Neutrophil (primary cell): ENCODE data around the gene CHRNB1.

ENCODE experiments used
- H3K27ac ChIP-seq: fragments of 200-600 bp; sonication (generic); 2 replicates; pipeline ENCODE4 v1.5.1; 2016; ENCODE audit warnings: mild to moderate bottlenecking, moderate library complexity
- H3K27me3 ChIP-seq: fragments of 200-600 bp; sonication (generic); 2 replicates; pipeline ENCODE4 v1.6.0; 2016; ENCODE audit warnings: mild to moderate bottlenecking
- H3K36me3 ChIP-seq: fragments of 200-600 bp; sonication (generic); 2 replicates; pipeline ENCODE4 v1.5.1; 2017
- H3K4me1 ChIP-seq, 2 experiments: fragments of 200-600 bp in 1 of 2; sonication (generic) in 1 of 2; 1 replicate in 1 of 2; 2 replicates in 1 of 2; pipeline versions ENCODE4 v1.5.1 to v1.6.1; 2013 to 2016; ENCODE audit warnings: low read depth in 1 of 2, low read length in 1 of 2, mild to moderate bottlenecking in 1 of 2, moderate library complexity in 1 of 2; ENCODE audit not compliant: control insufficient read depth in 1 of 2, insufficient read depth in 1 of 2
- H3K4me3 ChIP-seq, 2 experiments: fragments of 200-600 bp in 1 of 2; sonication (generic) in 1 of 2; 1 replicate in 1 of 2; 2 replicates in 1 of 2; pipeline ENCODE4 v1.5.1; 2013 to 2016; ENCODE audit warnings: low read depth in 1 of 2, low read length in 1 of 2, mild to moderate bottlenecking in 1 of 2, moderate library complexity in 1 of 2
- H3K9me3 ChIP-seq: fragments of 200-600 bp; sonication (generic); 2 replicates; pipeline ENCODE4 v1.5.1; 2016
- CTCF ChIP-seq: fragments of 200-600 bp; sonication (generic); IDR thresholded peaks from 2 replicates; pipeline ENCODE4 v1.5.1; 2016; ENCODE audit warnings: antibody characterized with exemption

The CHRNB1 gene

GRCh38 chr17:7493941-7494340 lies 49.1 kb downstream of the CHRNB1 start:
- Histone ChIP-seq H3K27me3 (no peaks in the 10 kb centered on the region), H3K4me3 (no peak overlapping the region), H3K9me3 (no peaks in the 10 kb centered on the region), H3K36me3 (peaks cover 38% of the 10 kb centered on the region), H3K4me1 (peaks cover 0 to 5% of the 10 kb centered on the region in 2 experiments), H3K27ac (no peak overlapping the region)
- no peak for TF ChIP-seq CTCF

GRCh38 chr17:7495906-7496434 lies 51.1 kb downstream of the CHRNB1 start:
- Histone ChIP-seq H3K4me3 (no peak overlapping the region), H3K9me3 (no peaks in the 10 kb centered on the region), H3K4me1 (no peaks in the 10 kb centered on the region), H3K27me3 (no peaks in the 10 kb centered on the region), H3K36me3 (peaks cover 59% of the 10 kb centered on the region), H3K27ac (no peak overlapping the region)
- no peak for TF ChIP-seq CTCF

- Histone ChIP-seq H3K36me3 (peaks cover 65% of the 10 kb centered on the region), H3K4me1 (no peaks in the 10 kb centered on the region), H3K27ac (no peak overlapping the region), H3K27me3 (no peaks in the 10 kb centered on the region), H3K4me3 (no peak overlapping the region), H3K9me3 (no peaks in the 10 kb centered on the region)
- TF ChIP-seq CTCF = no peak
Measured at GRCh38 chr17:7496470-7497183, 51.8 kb downstream of the CHRNB1 start.

GRCh38 chr17:7497228-7497627 lies 52.4 kb downstream of the CHRNB1 start:
- H3K4me3 ChIP-seq = no peak overlapping the region
- H3K36me3 ChIP-seq = peaks cover 71% of the 10 kb centered on the region
- no peak overlapping the region for H3K27ac ChIP-seq
- no peak for TF ChIP-seq CTCF
- H3K4me1 ChIP-seq = no peaks in the 10 kb centered on the region
- H3K9me3 ChIP-seq = no peaks in the 10 kb centered on the region
- H3K27me3 ChIP-seq = no peaks in the 10 kb centered on the region

DNA sequence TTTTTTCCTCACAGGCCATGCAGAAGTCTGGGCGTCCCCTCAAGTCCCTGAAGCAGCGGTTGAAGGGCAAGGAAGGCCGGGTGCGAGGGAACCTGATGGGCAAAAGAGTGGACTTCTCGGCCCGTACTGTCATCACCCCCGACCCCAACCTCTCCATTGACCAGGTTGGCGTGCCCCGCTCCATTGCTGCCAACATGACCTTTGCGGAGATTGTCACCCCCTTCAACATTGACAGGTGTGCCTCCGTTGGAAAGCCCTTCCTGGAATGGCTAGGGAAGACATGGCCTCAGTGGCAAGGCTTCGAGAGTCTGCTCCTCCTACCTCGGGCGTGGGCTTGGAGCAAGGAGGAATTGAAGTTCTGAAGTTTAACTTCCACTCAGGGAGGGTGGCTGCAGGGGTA lies 52.8 kb downstream of the CHRNB1 start:
- no peak for TF ChIP-seq CTCF
- H3K4me3 ChIP-seq = no peak overlapping the region
- H3K27me3 ChIP-seq = no peaks in the 10 kb centered on the region
- H3K4me1 ChIP-seq = no peaks in the 10 kb centered on the region
- peaks cover 75% of the 10 kb centered on the region for H3K36me3 ChIP-seq
- H3K9me3 ChIP-seq = no peaks in the 10 kb centered on the region
- no peak overlapping the region for H3K27ac ChIP-seq
